Measurements from ENCODE around the gene KLHDC7B.
"Not testable (repeated sequence)": the region's sequence is repeated elsewhere in the genome, so short reads cannot be mapped to it uniquely, and the experiment has no call there.

KLHDC7B gene

GRCh38 chr22:50517495-50518260, 28.0 kb upstream of the KLHDC7B start:
- no peak for DNase-seq

GRCh38 chr22:50518606-50519005, 27.1 kb upstream of the KLHDC7B start:
- DNase-seq = no peak

- DNase-seq = no peak
Observed at GRCh38 chr22:50519151-50519550, 26.5 kb upstream of the KLHDC7B start.

- DNase-seq = not testable (repeated sequence)
Observed at GRCh38 chr22:50520184-50520583, 25.5 kb upstream of the KLHDC7B start.

GRCh38 chr22:50520826-50521453, 24.8 kb upstream of the KLHDC7B start:
- DNase-seq = no peak

- no peak for DNase-seq
Observed at GRCh38 chr22:50521710-50522109, 24.0 kb upstream of the KLHDC7B start.

- no peak for DNase-seq
Observed at GRCh38 chr22:50522208-50522805, 23.4 kb upstream of the KLHDC7B start.

- DNase-seq = no peak
Observed at GRCh38 chr22:50522806-50523438, 22.8 kb upstream of the KLHDC7B start.

GRCh38 chr22:50523458-50523805, 22.3 kb upstream of the KLHDC7B start:
- no peak for DNase-seq

- no peak for DNase-seq
Observed at GRCh38 chr22:50523806-50524675, 21.7 kb upstream of the KLHDC7B start.

- no peak for DNase-seq
Observed at GRCh38 chr22:50524676-50525103, 21.0 kb upstream of the KLHDC7B start.

- DNase-seq = peak; percentile 99
Observed at GRCh38 chr22:50525104-50525857, 20.4 kb upstream of the KLHDC7B start, which contains the start of gene SCO2. SCO2 (minus strand) TSS chr22:50525598; CDS start chr22:50524411, 1,187 bp downstream.

GRCh38 chr22:50525858-50526107, 19.9 kb upstream of the KLHDC7B start:
- no peak for DNase-seq

GRCh38 chr22:50526108-50526833, 19.4 kb upstream of the KLHDC7B start:
- peak; percentile 68 to 81 for DNase-seq

GRCh38 chr22:50526834-50527801, 18.6 kb upstream of the KLHDC7B start:
- DNase-seq = peak; percentile 56 to 76

- no peak for DNase-seq
Observed at GRCh38 chr22:50527921-50528681, 17.6 kb upstream of the KLHDC7B start.

GRCh38 chr22:50528682-50529415, 16.9 kb upstream of the KLHDC7B start:
- DNase-seq = no peak

GRCh38 chr22:50529416-50529896, 16.2 kb upstream of the KLHDC7B start:
- peak in 1 of 2 donors; percentile 15 for DNase-seq
